ENCODE results near the gene RCE1. TPM values are rescaled to one million over a fixed set of nuclear protein-coding genes. Genes with fewer than 3 reads are reported as not detected.
"Not testable (repeated sequence)": the region's sequence is repeated elsewhere in the genome, so short reads cannot be mapped to it uniquely, and the experiment has no call there.

Gene RCE1, protein sequence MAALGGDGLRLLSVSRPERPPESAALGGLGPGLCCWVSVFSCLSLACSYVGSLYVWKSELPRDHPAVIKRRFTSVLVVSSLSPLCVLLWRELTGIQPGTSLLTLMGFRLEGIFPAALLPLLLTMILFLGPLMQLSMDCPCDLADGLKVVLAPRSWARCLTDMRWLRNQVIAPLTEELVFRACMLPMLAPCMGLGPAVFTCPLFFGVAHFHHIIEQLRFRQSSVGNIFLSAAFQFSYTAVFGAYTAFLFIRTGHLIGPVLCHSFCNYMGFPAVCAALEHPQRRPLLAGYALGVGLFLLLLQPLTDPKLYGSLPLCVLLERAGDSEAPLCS
- 5.6 TPM for total RNA-seq
- long read RNA-seq, partial matches to known transcripts, result 1 of 3 reads
- long read RNA-seq, other reads (novel, unspliced or antisense), result 0 of 3 reads

DNA sequence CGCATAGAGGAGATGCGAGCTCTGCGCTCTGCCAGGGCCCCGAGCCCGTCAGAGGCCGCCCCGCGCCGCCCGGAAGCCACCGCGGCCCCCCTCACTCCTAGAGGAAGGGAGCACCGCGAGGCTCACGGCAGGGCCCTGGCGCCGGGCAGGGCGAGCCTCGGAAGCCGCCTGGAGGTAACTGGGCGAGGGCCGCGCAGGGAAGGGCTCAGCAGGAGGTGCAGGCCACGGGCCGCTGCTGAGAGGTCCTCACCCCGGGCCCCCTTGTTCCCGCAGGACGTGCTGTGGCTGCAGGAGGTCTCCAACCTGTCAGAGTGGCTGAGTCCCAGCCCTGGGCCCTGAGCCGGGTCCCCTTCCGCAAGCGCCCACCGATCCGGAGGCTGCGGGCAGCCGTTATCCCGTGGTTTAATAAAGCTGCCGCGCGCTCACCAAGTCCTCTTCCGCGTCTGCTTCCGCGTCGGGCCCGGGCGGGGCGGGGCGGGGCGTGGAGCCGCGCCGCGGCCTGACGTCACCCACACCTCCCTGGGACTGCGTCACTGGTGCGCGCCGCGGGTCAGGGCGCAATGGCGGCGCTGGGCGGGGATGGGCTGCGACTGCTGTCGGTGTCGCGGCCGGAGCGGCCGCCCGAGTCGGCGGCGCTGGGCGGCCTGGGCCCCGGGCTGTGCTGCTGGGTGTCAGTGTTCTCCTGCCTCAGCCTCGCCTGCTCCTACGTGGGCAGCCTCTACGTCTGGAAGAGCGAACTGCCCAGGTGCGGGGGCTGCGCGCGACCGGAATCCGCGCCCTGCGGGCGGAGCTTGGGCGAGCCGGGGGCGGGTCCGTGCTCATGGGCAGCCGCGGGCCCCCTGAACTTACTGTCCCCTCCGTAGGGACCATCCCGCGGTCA lies at the start of gene RCE1:
RCE1 (plus strand) TSS at position 546 of the 880 bp plus-strand sequence; CDS start at position 561, 15 bp downstream.
- intact Hi-C loops (cut with DNase I), result no loop called here
- DNase-seq (ENCODE audit: missing footprints), result peak; percentile 97
- ATAC-seq, result peak; percentile 97

DNA sequence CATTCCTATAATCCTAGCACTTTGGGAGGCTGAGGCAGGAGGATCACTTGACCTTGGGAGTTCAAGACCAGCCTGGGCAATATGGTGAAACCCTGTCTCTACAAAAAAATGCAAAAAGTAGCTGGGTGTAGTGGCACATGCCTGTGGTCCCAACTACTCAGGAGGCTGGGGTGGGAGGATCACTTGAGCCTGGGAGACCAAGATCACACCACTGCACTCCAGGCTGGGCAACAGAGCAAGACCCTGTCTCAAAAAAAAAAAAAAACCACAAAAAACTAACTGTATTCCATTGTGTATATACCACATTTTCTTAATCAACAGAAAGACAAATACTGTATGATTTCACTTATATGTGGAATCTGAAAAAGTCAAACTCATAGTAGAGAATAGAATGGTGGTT lies 43.4 kb upstream of the RCE1 start:
- intact Hi-C loops (cut with DNase I); ATAC-seq; DNase-seq (ENCODE audit: missing footprints): not testable (repeated sequence)

DNA sequence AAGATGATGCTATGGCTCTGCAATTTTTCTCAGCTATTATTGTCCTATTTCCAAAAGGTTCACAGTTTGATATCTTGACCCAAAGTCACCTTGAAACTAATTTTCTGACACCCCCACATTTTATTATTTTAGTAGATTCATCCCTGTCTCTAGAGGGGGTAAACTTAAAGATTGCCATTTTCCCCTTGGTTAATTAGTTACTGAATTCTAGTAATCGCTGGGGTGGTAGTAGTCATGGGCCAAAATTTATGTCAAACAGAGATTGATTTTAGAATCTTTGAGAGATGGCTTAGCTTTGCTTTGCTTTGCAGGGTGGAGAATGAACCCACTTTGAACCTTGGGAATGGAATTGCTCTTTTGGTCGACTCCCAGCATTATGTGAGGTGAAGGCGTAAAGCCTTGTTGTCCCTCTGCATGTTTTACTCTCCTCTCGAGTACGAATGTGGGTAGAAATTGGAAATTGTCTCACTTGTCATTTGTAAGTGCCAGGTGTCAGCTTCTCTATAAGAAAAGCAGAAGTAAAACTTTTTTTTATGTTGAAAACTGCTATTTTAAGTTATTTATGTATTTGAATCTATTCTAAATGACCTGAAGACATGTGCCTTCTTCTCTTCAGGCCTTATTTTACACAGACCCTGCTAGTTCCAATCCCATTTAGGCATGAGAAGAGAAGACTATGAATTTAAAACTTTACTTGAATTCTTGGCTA lies 42.4 kb upstream of the RCE1 start:
- ATAC-seq (no peak), DNase-seq (ENCODE audit: missing footprints) (no peak)
- intact Hi-C loops (cut with DNase I), result no loop called here

DNA sequence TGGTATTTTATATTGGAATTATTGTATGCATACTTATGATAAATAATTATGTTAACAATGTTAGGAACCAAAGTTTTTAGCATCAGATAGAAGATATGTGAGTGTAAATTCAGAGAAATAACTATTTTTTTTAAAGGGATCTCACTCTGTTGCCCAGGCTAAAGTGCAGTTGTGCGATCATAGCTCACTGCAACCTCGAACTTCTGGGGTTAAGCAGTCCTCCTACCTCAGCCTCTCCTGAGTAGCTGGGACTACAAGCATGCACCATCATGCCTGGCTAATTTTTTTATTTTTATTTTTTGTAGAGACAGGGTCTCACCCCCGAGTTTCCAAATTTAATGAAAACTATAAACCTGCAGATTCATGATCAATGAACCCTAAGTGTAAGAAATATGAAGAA lies 33.6 kb upstream of the RCE1 start:
- no peak for ATAC-seq
- DNase-seq (ENCODE audit: missing footprints), result no peak
- intact Hi-C loops (cut with DNase I), result no loop called here

DNA sequence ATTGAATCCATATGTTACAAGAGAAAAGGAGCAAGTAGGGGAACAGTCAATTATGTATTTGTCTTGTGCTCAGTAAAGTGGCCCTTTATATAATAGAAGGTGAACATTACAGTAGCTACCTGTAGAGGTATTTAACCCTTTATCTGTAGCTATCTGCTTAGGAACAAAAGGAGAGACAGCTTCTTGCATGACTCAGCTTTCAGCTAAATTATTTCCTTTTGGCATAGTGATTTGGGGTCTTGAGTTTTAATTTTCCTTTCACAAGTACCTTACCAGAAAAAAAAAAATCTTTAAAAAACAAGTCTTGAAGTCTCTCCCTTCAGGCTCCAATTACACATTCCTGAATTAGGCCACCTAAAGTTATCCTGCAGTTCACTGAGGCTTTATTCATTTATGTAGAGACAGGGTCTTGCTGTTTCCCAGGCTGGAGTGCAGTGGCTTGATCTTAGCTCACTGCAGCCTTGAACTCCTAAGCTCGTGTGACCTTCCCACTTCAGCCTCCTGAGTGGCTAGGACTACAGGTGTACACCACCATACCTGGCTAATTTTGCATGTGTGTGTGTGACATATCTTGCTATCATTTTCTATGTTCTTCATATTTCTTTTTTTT lies 32.6 kb upstream of the RCE1 start:
- intact Hi-C loops (cut with DNase I), result no loop called here
- ATAC-seq, result no peak

DNA sequence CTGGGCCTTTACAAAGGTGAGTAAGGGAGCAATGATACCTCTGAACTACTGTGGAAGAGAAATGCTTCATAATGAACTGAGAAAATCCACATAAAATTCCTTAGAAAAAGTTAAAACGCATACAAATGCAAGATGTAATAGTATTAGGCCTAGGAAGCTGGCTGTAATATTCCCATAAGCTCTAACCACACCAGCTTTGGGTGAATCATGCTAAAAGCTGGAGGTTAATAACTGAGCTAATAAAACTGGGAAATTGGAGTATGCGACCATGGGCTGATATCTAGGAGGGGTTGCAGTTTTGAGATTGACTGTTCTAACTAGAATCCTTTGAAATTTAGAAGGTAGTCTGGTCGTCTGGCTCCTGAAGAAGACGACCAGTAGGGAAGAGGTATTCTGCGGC lies 28.6 kb upstream of the RCE1 start:
- no peak for DNase-seq (ENCODE audit: missing footprints)
- no peak for ATAC-seq
- intact Hi-C loops (cut with DNase I), result no loop called here

More for the DNA sequence above, 32.6 kb upstream of the RCE1 start:
- DNase-seq (ENCODE audit: missing footprints), result no peak

DNA sequence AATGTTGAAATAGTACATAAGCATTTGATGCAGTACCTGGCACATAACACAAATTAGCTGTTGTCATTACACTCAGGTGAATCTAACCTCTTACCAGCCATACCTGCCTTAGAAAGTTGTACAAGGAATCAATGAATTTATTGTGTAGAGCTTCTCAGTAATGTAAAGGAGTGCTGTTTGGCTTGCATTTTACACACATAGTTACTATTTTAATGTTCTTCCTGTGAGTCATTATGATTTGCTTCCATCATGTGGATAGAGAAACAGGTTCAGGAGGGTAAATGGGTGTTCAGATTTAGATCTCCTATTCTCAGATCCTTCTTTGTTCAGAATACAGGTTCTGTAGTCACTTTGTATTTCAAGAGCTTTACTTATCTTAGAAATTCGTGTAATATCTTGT lies 27.6 kb upstream of the RCE1 start:
- no peak for DNase-seq (ENCODE audit: missing footprints)
- intact Hi-C loops (cut with DNase I), result no loop called here
- ATAC-seq, result no peak

DNA sequence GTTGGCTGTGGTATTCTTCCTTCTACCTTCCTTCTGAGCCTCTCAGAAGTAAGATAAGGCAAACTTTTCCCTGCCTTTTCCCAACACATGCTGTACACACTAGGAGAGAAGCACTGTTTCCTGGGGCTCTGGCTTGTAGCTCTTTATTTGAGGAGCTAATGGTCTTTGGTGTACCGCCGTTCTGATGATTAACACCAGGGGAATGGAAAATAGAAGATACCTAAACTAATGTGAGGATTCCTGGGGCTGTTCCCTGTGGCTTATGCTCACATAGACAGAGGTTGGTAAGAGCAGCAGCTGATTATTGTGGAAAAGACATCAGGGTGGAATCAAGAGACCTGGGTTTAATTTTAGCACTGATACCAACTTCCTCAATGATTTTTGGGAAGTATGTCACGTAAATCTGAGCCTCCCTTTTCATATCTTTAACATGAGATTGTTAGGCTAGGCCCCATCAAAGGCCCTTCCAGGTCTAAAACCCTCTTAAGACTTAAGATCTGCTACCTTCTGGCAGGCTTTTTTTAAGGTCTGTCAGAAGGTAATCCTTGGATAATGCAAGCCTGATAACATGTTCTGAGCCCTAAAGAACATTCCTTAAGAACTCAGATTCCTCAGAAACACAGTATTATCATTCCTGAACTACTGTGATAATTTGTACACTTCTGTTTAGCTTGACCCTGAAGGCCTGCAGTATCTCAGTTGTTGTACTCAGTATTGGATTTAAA lies 24.8 kb upstream of the RCE1 start:
- ATAC-seq, result no peak
- no peak for DNase-seq (ENCODE audit: missing footprints)
- intact Hi-C loops (cut with DNase I), result no loop called here

DNA sequence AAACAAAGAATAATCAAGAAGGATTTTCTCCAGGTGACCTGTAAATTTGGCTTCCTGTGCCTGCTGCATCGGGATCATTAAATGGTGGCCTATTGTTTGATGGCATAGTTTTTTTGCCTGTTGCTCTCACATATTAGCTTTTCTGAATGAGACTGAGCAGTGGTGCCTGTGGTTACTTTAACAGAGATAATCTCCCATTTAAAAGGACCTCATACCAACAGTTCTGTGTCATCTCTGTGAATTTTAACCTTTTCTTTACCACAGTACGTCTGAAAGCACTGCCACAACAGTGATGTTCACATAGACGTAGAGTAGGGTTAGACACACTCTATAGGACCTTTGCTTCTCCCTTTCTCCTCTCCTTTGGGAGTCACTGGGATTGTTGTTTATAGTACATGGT lies 22.9 kb upstream of the RCE1 start:
- DNase-seq (ENCODE audit: missing footprints) (no peak), ATAC-seq (no peak)
- intact Hi-C loops (cut with DNase I), result no loop called here

DNA sequence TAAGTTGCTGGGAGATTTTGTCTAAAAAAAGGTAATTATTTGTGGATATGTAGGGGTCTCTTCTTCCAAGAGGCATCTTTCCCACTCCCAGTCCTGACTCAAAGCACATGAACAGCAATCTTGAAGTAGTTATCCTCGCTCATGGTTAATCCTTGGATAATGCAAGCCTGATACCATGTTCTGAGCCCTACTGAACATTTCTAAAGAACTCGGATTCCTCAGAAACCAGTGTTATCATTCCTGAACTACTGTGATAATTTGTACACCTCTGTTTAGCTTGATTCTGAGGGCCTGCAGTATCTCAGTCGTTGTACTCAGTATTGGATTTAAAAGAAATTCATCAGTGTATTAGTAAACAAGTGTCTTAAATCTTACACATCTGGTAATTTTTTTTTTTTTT lies 22.3 kb upstream of the RCE1 start:
- no peak for ATAC-seq
- DNase-seq (ENCODE audit: missing footprints), result no peak
- intact Hi-C loops (cut with DNase I), result no loop called here

DNA sequence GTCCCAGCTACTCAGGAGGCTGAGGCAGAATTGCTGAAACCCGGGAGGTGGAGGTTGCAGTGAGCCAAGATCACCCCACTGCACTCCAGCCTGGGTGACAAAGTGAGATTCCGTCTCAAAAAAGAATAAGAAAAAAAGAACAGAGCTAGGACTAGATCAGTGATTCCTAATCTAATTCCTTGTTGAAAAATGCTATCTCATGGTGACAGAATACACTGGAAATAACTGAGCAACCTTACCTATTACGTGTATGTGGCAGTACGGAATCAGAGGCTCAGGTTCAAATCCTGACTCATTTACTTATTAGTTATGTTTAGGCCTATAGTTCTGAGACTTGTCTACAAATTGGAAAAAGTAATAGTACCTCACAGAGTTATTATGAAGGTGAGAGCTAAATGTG lies 19.5 kb upstream of the RCE1 start:
- intact Hi-C loops (cut with DNase I), result no loop called here
- DNase-seq (ENCODE audit: missing footprints) (no peak), ATAC-seq (no peak)

DNA sequence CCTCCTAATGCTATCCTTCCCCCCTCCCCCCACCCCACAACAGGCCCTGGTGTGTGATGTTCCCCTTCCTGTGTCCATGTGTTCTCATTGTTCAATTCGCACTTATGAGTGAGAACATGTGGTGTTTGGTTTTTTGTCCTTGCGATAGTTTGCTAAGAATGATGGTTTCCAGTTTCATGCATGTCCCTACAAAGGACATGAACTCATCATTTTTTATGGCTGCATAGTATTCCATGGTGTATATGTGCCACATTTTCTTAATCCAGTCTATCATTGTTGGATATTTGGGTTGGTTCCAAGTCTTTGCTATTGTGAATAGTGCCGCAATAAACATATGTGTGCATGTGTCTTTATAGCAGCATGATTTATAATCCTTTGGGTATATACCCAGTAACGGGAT lies 18.7 kb upstream of the RCE1 start:
- ATAC-seq; DNase-seq (ENCODE audit: missing footprints); intact Hi-C loops (cut with DNase I): not testable (repeated sequence)

DNA sequence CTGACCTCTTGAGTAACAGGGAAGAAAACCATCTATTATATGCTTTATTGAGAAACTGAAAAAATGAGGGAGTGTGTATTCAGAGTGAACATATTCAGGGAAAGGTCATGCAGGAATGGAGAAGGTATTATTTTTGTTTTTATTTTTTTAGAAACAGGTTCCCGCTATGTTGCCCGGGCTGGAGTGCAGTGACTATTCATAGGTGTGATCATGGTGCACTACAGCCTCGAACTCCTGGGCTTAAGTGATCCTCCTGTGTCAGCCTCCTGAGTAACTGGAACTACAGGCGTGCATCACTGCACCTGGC lies 8.7 kb upstream of the RCE1 start:
- DNase-seq (ENCODE audit: missing footprints), result no peak
- intact Hi-C loops (cut with DNase I), result loop anchor here (1.0 to 5.0 kb wide), 2 partner anchors 140 to 427 kb away; no protein-coding TSS in a partner anchor
- no peak for ATAC-seq

DNA sequence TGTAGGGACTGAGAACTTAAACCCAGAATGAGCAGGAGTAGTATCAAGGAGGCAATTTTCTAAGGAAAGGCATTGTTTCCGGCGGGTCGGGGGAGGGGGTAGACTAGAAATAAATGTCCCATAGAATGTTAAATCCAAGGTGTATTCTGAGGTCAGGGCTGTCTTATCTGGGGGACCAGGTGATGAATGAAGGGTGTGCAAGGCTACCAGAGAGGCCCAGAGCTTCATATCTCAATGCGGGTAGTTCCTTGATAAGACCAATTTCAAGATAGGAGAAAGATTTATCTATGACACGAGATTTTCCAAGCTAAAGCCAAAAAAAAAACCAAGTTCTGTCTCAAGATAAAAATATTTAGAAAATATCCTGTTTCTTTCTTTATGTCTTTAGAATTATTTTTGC lies 8.3 kb upstream of the RCE1 start:
- ATAC-seq (no peak), DNase-seq (ENCODE audit: missing footprints) (no peak)
- intact Hi-C loops (cut with DNase I), result loop anchor here (1.0 to 5.0 kb wide), 2 partner anchors 141 to 428 kb away; no protein-coding TSS in a partner anchor

DNA sequence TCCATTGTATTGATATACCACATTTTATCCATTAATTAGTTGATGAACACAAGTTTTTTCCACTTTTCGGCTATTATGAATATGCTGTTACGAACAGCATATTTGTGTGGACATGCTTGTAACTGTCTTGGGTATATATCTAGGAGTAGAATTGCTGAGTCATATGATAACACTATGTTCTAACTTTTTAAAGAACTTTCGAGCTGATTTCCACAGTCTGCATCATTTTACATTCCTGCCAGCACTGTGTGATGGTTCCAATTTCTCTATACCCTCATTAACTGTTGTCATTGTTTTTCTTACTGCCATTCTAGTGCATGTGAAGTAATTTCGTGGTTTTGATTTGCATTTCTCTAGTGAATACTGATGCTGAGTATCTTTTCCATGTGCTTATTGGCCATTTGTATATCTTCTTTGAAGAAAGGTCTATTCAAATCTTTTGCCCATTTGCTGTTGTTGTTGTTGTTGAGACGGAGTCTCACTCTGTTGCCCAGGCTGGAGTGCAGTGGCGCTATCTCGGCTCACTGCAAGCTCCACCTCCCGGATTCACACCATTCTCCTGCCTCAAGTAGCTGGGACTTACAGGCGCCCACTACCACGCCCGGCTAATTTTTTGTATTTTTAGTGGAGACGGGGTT lies 7.4 kb upstream of the RCE1 start:
- DNase-seq (ENCODE audit: missing footprints) (no peak), ATAC-seq (no peak)
- intact Hi-C loops (cut with DNase I), result no loop called here

DNA sequence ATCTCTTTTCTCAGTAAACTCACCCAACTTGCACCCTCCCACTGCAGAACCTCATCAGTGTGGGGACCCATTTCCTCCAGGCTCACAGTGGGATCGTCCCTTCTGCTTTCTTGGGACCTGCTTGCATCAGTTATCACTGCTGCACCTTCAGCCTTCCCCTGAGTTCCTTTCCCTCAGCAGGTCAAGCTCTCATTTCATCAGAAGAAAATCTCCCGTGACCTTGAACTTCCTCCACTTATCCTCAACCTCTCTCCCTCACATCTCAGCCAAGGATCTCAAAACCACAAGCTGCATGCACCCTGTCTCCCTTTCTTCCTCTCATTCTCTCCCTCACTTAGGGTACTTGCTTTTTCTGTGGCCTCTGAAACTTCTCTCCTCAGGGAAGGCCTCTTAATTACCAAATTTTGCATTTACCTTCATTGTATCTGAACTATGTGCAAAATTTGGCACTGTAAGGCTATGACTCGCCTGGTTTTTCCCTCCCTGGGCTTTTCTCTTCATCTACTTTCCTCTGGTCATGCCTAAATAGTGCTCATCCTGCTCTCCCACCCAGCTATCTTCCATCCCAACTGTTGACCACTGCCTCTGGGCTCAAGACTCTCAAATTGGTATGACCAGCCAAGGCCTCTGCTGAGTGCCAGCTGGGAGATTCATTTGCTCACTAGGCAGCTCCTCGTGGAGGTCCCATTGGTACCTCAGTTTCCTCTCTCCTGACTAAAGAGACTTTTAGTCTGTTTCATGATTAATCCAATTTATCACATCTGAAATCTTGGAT lies 2.7 kb upstream of the RCE1 start:
- intact Hi-C loops (cut with DNase I), result no loop called here
- DNase-seq (ENCODE audit: missing footprints) (no peak), ATAC-seq (no peak)

DNA sequence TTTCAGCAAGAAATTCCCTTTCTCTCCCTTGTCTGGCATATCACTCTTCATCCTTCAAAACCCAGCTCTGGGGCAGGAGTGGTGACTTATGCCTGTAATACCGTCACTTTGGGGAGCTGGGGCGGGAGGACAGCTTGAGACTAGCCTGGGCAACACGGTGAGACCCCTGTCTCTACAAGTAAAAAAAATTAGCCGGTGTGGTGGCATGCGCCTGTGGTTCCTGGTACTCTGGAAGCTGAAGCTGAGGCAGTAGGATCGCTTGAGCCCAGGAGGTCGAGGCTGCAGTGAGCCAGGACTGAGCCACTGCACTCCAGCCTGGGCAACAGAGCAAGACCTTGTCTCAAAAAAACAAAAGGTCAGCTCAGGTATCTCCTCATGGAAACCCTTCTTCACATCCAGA lies 1.4 kb upstream of the RCE1 start:
- ATAC-seq, result no peak
- DNase-seq (ENCODE audit: missing footprints), result no peak
- intact Hi-C loops (cut with DNase I), result no loop called here
